ENCODE data around the gene NME7.

NME7 gene

GRCh38 chr1:169105434-169106094 lies 262.0 kb downstream of the NME7 start (continued):
- no peak for TF ChIP-seq KLF17 (tag by site-specific recombination; IDR thresholded peaks at IDR 0.05)
- TF ChIP-seq ZNF292 (tag by site-specific recombination; IDR thresholded peaks at IDR 0.05; ENCODE audit: borderline replicate concordance, low read depth): no peak
- TF ChIP-seq ZNF248 (tag by site-specific recombination; IDR thresholded peaks at IDR 0.05): no peak
- no peak for TF ChIP-seq WT1 (tag by site-specific recombination; IDR thresholded peaks at IDR 0.05)
- peak; percentile 81 for TF ChIP-seq ZNF600 (tag by site-specific recombination; IDR thresholded peaks at IDR 0.05)
- no peak for TF ChIP-seq TCF7L2 (IDR thresholded peaks at IDR 0.05; ENCODE audit: borderline replicate concordance, low read depth, low read length)
- TF ChIP-seq PBX3 (CRISPR knock-in tag; IDR thresholded peaks at IDR 0.05): no peak
- TF ChIP-seq ZNF843 (tag by site-specific recombination; IDR thresholded peaks at IDR 0.05): no peak
- peak; percentile 96 for TF ChIP-seq ZFHX2 (tag by site-specific recombination; conservative IDR thresholded peaks at IDR 0.05)
- no peak for TF ChIP-seq ZNF529 (tag by site-specific recombination; IDR thresholded peaks at IDR 0.05; ENCODE audit: insufficient replicate concordance)
- no peak for TF ChIP-seq AEBP2 (tag by site-specific recombination; IDR thresholded peaks at IDR 0.05; ENCODE audit: borderline replicate concordance)
- no peak for TF ChIP-seq ZNF621 (tag by site-specific recombination; IDR thresholded peaks at IDR 0.05)
- TF ChIP-seq ZNF394 (tag by site-specific recombination; IDR thresholded peaks at IDR 0.05; ENCODE audit: borderline replicate concordance): no peak
- TF ChIP-seq MYNN (tag by site-specific recombination; IDR thresholded peaks at IDR 0.05; ENCODE audit: borderline replicate concordance): no peak
- TF ChIP-seq HOXC10 (CRISPR knock-in tag; IDR thresholded peaks at IDR 0.05): no peak
- no peak for TF ChIP-seq ZNF121 (tag by site-specific recombination; IDR thresholded peaks at IDR 0.05)
- no peak for TF ChIP-seq ZNF354C (tag by site-specific recombination; IDR thresholded peaks at IDR 0.05; ENCODE audit: borderline replicate concordance, low read depth)
- no peak for TF ChIP-seq ZNF302 (tag by site-specific recombination; IDR thresholded peaks at IDR 0.05; ENCODE audit: low read depth)
- TF ChIP-seq ZNF398 (tag by site-specific recombination; IDR thresholded peaks at IDR 0.05): peak; percentile 89
- no peak for TF ChIP-seq ZNF202 (tag by site-specific recombination; IDR thresholded peaks at IDR 0.05; ENCODE audit: borderline replicate concordance)
- no peak for TF ChIP-seq ZBTB7A (tag by site-specific recombination; IDR thresholded peaks at IDR 0.05; ENCODE audit: low read depth)
- TF ChIP-seq PRDM6 (tag by site-specific recombination; IDR thresholded peaks at IDR 0.05): no peak
- peak; percentile 50; the same call in 1 of the 2 replicates for TF ChIP-seq ZNF501 (tag by site-specific recombination; IDR thresholded peaks at IDR 0.05)
- TF ChIP-seq ZNF777 (tag by site-specific recombination; IDR thresholded peaks at IDR 0.05; ENCODE audit: borderline replicate concordance): no peak; the same call in 1 of the 2 replicates
- TF ChIP-seq ZNF768 (tag by site-specific recombination; IDR thresholded peaks at IDR 0.05): no peak
- TF ChIP-seq ZNF138 (tag by site-specific recombination; IDR thresholded peaks at IDR 0.05; ENCODE audit: borderline replicate concordance): no peak
- TF ChIP-seq ZNF184 (tag by site-specific recombination; IDR thresholded peaks at IDR 0.05): no peak
- TF ChIP-seq ZNF26 (tag by site-specific recombination; IDR thresholded peaks at IDR 0.05): no peak
- no peak for TF ChIP-seq ZNF433 (tag by site-specific recombination; IDR thresholded peaks at IDR 0.05; ENCODE audit: low read depth)
- no peak for TF ChIP-seq ZNF670 (tag by site-specific recombination; IDR thresholded peaks at IDR 0.05; ENCODE audit: low read depth)
- 0 out of 2 replicates have a peak, but pooled peaks have one; percentile 30 for TF ChIP-seq ZSCAN30 (tag by site-specific recombination; IDR thresholded peaks at IDR 0.05)
- TF ChIP-seq ZNF341 (tag by site-specific recombination; IDR thresholded peaks at IDR 0.05; ENCODE audit: low read depth): peak; percentile 86

Data from HEK293 (cell line).